Stimulated activated CD4-positive, alpha-beta T cell treated with anti-CD3 and anti-CD28 coated beads, Interleukin-15, amount 100 ng/mL, for 24 hours (primary cell): Measurements from ENCODE around the gene KANSL1L.

Experiments used
- DNase-seq: peaks from one replicate; pipeline ENCODE4 v3.0.0-alpha.2; 2020

The KANSL1L gene

DNA sequence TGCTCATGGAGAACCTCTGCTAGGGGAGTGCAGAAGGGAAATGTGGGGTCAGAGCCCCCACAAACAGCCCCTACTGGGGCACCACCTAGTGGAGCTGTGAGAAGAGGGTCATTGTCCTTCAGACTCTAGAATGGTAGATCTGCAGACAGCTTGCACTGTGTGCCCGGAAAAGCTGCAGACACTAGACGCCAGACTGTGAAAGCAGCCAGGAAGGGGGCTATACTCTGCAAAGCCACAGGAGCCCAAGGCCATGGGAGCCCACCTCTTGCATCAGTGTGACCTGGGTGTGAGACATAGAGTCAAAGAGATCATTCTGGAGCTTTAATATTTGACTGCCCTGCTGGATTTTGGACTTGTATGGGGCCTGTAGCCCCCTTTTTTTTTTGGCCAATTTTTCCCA lies 107.9 kb downstream of the KANSL1L start:
- DNase-seq: no peak

- no peak for DNase-seq
Measured at GRCh38 chr2:210055825-210056224, 115.4 kb downstream of the KANSL1L start.

- DNase-seq: no peak
Measured at GRCh38 chr2:210054696-210055095, 116.5 kb downstream of the KANSL1L start.

DNA sequence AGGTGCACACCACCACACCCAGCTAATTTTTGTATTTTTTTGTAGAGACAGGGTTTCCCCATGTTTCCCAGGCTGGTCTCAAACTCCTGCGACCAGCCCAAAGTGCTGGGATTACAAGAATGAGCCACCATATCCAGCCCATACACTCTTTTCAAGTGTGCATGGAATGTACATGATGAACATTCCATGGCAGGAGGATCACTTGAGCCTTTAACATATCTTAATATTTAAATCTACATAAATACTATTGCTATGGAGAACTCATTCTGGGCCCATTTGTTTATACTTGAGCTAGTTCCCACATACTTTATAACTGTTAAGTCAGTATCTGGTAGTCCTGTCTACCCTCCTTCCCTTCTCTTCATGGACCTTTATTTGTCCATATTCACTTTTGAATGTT lies 120.3 kb downstream of the KANSL1L start:
- DNase-seq: no peak

GRCh38 chr2:210049831-210050230 lies 121.4 kb downstream of the KANSL1L start:
- DNase-seq: no peak

GRCh38 chr2:210046851-210047500 lies 124.2 kb downstream of the KANSL1L start:
- DNase-seq: no peak

DNA sequence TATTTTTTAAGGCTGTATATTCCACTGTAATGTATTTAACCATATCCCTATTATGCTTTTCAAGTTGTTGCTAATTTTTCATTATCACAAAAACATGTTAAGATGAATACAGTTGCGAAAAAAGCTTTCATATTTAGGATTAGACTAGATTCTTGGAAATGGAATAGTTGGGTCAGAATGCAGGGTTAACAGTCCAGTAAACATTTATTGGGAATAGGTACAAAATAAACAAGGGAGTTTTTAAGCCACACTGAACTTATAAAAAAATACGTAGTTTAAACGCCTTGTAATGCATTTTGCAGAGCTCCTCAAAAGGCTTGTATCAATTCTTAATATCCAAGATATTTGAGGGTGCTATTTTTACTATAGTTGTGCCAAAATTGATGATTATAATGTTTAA lies 133.1 kb downstream of the KANSL1L start:
- no peak for DNase-seq

- no peak for DNase-seq
Measured at GRCh38 chr2:210035679-210036078, 135.5 kb downstream of the KANSL1L start.

DNA sequence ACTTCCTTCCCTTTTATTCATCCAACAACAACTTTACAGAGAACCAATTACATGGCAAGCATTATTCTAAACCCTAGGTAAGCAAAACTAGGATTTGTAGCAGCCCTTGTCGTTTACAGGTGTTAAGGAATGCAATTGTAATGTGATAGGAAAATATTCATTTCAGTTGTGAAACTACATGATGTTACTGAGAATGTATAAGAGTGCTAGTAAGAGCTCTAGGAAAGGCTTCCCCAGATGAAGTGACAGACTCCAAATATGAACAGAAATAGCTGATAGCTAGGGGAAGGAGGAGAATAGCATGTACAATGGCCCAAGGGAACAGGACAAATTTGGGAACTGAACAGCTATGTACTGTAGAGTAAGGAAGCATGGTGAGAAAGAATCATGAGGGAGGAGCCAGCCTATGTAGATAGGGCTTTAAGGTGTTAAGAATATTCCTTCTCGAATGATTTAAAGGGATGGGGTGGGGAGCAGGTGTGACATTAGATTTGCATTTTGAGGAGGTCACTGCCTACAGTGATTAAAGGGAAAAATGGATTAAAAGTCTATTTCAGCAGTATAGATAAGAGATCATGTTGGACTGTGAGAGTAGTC lies 137.0 kb downstream of the KANSL1L start:
- DNase-seq: no peak

DNA sequence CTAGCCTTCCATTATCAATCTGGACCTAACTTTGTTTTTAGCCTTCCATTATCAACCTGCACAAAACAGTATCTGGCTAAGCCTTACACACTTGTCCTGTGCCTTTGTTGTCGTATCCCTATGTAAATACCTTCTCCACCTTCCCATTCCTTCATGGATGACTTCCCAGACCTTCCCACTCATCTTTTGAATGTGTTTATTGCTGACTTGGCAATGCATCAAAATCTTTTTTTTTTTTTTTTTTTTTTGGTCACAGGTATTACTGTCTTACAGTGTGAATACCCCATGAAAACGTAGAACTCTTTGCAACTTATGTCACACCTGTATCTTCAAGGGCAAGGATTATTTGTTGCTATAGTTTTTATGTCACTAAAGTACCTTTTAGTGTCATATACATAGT lies 143.0 kb downstream of the KANSL1L start:
- DNase-seq: no peak

GRCh38 chr2:210027608-210028007 lies 143.6 kb downstream of the KANSL1L start:
- DNase-seq: no peak

- no peak for DNase-seq
Measured at GRCh38 chr2:210022824-210023223, 148.4 kb downstream of the KANSL1L start.

- no peak for DNase-seq
Measured at GRCh38 chr2:210020138-210020537, 151.1 kb downstream of the KANSL1L start.

DNA sequence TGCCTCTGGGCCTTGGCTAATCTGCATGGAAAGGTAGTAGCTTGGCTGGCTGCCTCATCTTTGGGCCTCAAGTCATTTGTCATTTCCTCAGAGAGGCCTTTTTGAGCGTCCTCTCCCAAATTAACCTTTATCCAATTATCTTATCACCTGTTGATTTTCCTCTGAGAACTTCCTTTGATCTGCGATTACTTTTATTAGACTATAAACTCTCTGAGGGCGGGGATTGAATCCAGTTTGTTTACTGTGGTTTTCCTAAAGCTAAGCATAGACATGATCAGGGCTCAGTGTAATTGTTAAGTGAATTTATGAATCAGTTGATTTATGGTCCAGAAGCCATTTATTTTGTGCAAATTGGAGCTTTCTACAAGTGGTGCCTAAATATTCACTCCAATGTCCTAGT lies 161.3 kb downstream of the KANSL1L start:
- no peak for DNase-seq

DNA sequence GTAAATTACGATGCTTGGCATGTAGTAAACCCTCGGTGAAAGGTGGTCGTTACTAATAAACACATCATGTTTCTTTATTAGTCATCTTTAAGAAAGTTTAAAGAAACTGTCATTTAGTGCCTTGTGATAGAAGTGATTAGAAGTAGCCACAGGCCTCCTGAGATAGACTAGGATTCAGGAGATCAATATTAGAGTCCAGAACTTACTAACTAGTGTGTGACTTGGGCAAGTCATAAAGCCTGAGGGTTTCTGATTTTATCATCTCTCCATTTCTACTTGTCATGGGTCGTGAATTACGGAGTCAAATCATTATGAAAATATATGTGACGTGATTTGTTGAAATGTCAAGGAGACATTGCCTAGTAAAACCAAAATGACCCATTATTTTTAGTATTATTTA lies 162.1 kb downstream of the KANSL1L start:
- no peak for DNase-seq

DNA sequence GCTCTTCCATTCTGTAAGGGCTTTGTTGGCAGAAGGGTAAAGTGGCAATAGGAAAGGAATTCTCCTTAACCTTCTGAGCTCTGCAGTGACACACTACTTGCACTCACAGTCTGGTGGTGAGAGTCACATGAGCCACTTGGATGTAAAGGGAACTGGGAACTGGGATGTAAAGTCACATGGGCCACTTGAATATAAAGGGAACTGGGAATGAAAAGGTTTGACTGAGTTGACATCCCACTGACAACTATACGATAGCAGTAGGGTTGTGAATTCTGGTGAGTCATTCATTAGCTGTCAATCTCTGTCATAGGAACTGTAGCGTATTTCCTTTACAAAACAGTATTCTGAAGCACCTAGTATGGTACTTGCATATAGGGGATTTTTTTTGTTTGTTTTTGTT lies 163.3 kb downstream of the KANSL1L start:
- no peak for DNase-seq

- no peak for DNase-seq
Measured at GRCh38 chr2:210004881-210005280, 166.3 kb downstream of the KANSL1L start.

DNA sequence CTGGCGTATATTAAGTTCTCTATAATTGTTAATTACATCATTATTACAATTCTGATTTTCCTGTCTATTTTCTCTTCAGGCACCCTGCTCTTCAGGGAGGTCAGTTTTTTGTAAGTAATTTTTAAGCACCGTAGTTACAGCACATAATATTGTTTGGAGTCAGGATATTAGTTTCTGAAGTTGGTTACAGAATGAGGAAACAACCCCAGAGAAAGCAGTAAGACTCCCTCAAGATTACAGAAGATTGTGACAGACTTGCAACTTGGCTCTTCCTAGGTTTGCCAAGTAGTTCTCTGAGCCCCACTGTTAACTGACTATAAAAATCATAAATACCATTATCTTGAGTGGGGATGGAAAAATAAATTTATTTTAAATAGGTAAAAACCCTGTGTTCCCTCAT lies 167.8 kb downstream of the KANSL1L start:
- no peak for DNase-seq

DNA sequence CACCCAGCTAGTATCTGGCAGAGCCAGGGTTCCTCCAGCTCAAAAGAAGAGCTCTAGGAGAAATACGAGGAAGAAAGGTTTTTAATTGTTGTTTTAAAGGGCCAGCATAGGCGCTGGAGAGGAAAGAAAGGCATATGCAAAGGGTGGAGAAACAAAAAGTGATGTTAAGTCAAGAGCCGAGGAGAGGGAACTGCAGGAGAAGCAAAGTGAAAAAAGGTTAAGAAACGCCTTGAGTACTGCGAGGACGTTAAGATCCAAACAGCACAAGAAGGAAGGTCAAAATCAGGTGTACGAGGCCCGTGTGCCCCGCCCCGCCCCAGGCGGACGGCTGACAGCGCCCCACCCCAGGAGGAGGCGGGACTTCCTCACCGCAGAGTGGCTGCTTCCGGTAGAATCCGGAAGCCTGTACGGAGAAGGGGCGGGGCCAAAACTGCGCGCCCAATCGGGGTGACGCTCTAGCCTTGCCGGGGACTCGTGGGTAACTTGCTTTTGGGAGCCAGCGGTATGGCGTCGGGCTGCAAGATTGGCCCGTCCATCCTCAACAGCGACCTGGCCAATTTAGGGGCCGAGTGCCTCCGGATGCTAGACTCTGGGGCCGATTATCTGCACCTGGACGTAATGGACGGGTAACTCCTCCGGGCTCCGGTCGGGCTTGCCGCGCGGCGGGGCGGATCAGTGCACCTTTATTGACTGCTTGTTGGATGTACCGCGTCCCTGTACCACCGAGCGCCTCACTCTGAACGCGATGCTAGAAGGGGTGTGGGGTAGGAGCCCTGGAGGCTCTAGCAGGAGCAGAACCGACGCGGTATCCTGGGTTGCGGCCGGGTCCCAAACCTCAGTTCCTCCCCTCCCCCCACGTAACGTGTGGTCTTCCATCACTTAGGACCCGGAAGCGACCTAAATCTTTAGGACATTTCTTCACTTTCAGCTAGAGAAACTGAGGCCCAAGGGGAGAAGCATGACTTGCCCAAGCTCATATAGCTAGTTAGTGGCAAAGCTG lies 168.8 kb downstream of the KANSL1L start, which contains the start of gene RPE:
TSS of gene RPE (plus strand) at position 481 of the 1,000 bp plus-strand sequence. CDS start at position 505, 24 bp downstream.
- DNase-seq: peak; percentile 99

- no peak for DNase-seq
Measured at GRCh38 chr2:210000464-210001324, 170.5 kb downstream of the KANSL1L start.

DNA sequence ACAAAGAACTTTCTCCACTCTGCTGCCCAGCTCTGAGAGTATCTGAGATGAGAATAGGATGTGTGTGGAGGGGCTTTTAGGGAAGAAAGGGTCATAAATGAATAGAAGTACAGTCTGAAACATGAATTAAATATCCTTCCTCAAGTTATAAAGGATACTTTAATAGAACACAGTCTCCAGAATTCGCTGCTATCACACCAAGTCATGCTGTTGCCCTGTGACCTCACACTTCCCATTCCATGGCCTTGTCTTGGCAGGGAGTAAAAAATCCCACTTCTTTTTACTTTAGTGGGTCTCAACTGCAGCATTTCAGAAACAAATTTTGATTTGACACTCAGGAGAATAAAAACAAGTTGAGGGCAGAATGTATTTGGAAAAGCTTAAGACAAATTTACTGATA lies 172.6 kb downstream of the KANSL1L start:
- no peak for DNase-seq

- DNase-seq: no peak
Measured at GRCh38 chr2:209993968-209994367, 177.2 kb downstream of the KANSL1L start.

DNA sequence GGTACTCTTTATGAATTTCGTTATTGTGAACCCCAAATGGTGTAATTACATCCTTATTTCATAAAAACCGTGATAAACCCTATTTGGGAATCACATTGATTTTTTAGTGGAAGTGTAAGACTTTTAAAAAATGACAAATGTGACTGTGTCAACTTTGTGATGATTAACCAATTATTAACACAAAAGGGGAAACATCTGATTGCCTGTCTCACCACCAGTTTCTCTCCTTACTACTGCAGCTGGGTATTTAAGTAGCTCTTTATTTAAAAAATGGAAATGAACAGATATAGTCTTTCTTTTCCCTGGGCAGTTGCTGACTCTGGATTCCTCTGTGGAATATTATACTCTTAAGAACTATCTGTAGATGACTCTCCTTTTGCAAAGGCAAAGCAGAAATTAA lies 180.4 kb downstream of the KANSL1L start:
- no peak for DNase-seq
